Nephron (organoid): ENCODE results near the gene ADAMTSL1.

Experiments
- H3K27ac Mint-ChIP-seq, 3 experiments: 2 replicates each; pipeline ENCODE4 v1.8.0; 2020; ENCODE audit warnings: mixed read lengths in 3 of 3, mild to moderate bottlenecking in 2 of 3, moderate library complexity in 1 of 3
- H3K27me3 Mint-ChIP-seq: 2 replicates; pipeline ENCODE4 v1.8.0; 2021; ENCODE audit warnings: low read depth, mild to moderate bottlenecking, moderate library complexity, mixed read lengths
- H3K36me3 Mint-ChIP-seq: 2 replicates; pipeline ENCODE4 v1.8.0; 2020; ENCODE audit warnings: low read depth, mixed read lengths
- H3K4me1 Mint-ChIP-seq: 2 replicates; pipeline ENCODE4 v1.8.0; 2020; ENCODE audit warnings: mixed read lengths
- H3K4me3 Mint-ChIP-seq, 3 experiments: 2 replicates each; pipeline ENCODE4 v1.8.0; 2020; ENCODE audit warnings: mild to moderate bottlenecking in 3 of 3, mixed read lengths in 3 of 3, moderate library complexity in 2 of 3
- H3K9me3 Mint-ChIP-seq: 2 replicates; pipeline ENCODE4 v1.8.0; 2020; ENCODE audit warnings: mixed read lengths
- TF ChIP-seq, protein P1 (sequence below), 3 experiments: fragments of 200-600 bp; sonication (generic); IDR thresholded peaks; one replicate each; pipeline ENCODE4 v1.5.0; 2021; ENCODE audit warnings: antibody characterized with exemption in 3 of 3; ENCODE audit not compliant: unreplicated experiment in 3 of 3

The ADAMTSL1 gene

DNA sequence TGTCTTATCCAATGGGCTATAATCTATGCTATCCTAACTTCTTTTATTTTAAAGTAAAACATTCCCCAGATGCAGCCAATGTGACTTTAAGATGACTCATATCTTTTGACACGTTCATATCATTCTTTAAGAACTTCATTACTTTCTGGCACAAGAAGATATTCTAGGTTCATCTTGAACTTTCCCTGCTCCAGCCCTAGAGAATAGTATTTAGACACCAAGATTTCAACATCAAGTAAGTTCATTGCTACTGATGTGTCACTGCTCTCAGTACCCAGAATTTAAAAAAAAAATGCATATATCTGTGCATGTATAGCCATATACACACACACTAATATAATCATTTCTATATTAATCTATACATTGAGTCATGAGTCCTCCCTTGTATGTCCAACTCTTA is 383.8 kb downstream of the ADAMTSL1 start:
- TF ChIP-seq, protein P1, sequence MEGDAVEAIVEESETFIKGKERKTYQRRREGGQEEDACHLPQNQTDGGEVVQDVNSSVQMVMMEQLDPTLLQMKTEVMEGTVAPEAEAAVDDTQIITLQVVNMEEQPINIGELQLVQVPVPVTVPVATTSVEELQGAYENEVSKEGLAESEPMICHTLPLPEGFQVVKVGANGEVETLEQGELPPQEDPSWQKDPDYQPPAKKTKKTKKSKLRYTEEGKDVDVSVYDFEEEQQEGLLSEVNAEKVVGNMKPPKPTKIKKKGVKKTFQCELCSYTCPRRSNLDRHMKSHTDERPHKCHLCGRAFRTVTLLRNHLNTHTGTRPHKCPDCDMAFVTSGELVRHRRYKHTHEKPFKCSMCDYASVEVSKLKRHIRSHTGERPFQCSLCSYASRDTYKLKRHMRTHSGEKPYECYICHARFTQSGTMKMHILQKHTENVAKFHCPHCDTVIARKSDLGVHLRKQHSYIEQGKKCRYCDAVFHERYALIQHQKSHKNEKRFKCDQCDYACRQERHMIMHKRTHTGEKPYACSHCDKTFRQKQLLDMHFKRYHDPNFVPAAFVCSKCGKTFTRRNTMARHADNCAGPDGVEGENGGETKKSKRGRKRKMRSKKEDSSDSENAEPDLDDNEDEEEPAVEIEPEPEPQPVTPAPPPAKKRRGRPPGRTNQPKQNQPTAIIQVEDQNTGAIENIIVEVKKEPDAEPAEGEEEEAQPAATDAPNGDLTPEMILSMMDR (IDR thresholded peaks at IDR 0.05; ENCODE audit: unreplicated experiment in 3 of 3) = no peak
- H3K27me3 Mint-ChIP-seq = peaks cover 4% of the 10 kb centered on the region
- peaks cover 33% of the 10 kb centered on the region for H3K4me1 Mint-ChIP-seq
- peak overlapping the region in 1 of 3 experiments; percentile 5 for H3K27ac Mint-ChIP-seq
- no peak overlapping the region for H3K4me3 Mint-ChIP-seq
- H3K9me3 Mint-ChIP-seq = no peaks in the 10 kb centered on the region
- peaks cover 12% of the 10 kb centered on the region for H3K36me3 Mint-ChIP-seq

DNA sequence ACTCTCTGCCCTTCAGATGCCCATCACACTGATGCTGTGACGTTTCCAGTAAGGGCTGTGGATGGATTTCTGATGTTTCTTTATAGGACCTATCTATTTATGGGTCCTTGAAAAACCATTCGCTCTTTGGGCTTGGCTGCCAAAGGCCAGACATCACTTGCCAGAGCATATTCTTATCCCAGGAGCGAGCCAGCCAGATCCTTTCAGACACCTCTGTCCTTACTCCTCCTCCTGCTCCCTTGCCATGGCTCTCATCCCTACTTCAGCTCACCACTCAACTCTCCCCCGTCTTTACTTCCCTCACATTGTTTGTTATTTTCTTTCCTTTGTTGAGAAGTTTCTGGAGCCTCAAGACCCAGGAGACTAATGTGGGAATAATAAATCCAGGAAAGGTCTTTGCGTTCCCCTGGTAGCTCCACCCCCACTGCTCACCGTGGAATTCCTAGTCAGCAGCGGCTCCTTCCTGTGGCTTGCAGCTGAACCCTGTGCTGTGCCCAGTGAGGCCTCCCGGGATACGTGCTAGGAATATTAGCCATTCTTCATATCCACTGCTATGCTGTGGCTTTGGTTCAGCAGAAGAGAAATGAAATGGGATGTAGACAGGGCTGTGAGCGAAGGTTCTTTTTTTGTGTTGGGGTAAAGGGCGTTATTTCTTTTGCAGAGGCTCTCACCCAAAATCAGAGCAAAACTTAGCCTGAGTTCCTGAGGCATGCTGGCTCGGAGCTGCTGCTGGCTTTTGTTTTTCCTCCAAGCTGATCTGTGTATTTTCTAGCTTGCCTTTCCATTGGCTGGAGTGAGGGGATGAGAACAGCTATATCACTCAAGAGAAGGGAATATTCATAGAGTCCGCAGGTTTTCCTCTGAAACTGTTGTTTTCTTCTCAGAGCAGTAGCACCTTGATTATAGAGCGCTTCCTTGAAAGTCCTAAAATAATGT is 387.9 kb downstream of the ADAMTSL1 start:
- H3K27ac Mint-ChIP-seq = peak overlapping the region; percentile 85 to 90 (median 89)
- no peaks in the 10 kb centered on the region for H3K9me3 Mint-ChIP-seq
- TF ChIP-seq, protein P1 (IDR thresholded peaks at IDR 0.05; ENCODE audit: unreplicated experiment in 3 of 3) = no peak
- no peaks in the 10 kb centered on the region for H3K27me3 Mint-ChIP-seq
- peaks cover 9% of the 10 kb centered on the region for H3K36me3 Mint-ChIP-seq
- H3K4me3 Mint-ChIP-seq = peak overlapping the region in 2 of 3 experiments; percentile 1 to 2
- peaks cover 47% of the 10 kb centered on the region for H3K4me1 Mint-ChIP-seq

DNA sequence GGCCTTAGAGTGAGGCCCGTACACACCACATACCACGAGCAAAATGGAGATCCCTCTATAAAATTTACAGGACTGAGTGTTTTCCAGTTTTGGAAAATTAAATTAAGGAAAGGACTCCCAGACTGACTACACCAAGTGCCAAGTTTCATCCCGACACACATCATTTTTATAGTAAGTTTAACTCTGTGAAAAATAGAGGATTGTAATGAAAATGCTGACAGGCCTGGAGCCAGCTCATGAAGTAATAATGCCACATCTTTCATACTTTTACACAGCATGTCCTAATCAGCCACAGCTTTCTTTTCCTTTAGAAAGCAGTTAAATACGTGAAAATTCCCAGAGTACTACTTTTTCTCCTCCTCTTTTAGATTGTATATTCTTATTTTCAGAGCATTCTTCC is 389.8 kb downstream of the ADAMTSL1 start:
- peak overlapping the region in 1 of 3 experiments; percentile 32 for H3K4me3 Mint-ChIP-seq
- peaks cover 7% of the 10 kb centered on the region for H3K36me3 Mint-ChIP-seq
- H3K9me3 Mint-ChIP-seq = peaks cover 2% of the 10 kb centered on the region
- peaks cover 41% of the 10 kb centered on the region for H3K4me1 Mint-ChIP-seq
- TF ChIP-seq, protein P1 (IDR thresholded peaks at IDR 0.05; ENCODE audit: unreplicated experiment in 3 of 3) = no peak
- peak overlapping the region; percentile 77 to 93 (median 89) for H3K27ac Mint-ChIP-seq
- H3K27me3 Mint-ChIP-seq = no peaks in the 10 kb centered on the region

DNA sequence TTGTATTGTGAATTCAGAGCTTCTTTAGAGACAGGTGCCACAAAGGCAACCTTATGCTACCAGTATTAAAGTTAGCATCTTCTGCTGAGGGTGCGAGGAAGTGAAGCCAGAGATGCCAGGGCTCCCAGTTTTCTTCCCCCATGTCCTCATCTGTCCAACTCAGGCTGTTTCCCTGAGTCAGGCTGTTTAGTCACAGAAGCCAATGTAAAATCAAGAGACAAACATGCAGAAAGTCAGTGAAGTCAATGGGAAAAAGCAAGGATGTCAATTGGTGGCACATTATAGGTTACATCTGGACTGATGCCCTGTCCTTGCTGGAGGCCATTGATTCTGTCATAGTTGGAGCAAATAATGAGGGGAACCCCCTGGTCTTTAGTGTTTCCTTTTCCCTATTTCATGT is 390.6 kb downstream of the ADAMTSL1 start:
- no peak overlapping the region for H3K4me3 Mint-ChIP-seq
- H3K27me3 Mint-ChIP-seq = no peaks in the 10 kb centered on the region
- peaks cover 41% of the 10 kb centered on the region for H3K4me1 Mint-ChIP-seq
- H3K27ac Mint-ChIP-seq = peak overlapping the region in 2 of 3 experiments; percentile 89 to 93
- peaks cover 13% of the 10 kb centered on the region for H3K36me3 Mint-ChIP-seq
- TF ChIP-seq, protein P1 (IDR thresholded peaks at IDR 0.05; ENCODE audit: unreplicated experiment in 3 of 3) = no peak
- H3K9me3 Mint-ChIP-seq = peaks cover 9% of the 10 kb centered on the region

DNA sequence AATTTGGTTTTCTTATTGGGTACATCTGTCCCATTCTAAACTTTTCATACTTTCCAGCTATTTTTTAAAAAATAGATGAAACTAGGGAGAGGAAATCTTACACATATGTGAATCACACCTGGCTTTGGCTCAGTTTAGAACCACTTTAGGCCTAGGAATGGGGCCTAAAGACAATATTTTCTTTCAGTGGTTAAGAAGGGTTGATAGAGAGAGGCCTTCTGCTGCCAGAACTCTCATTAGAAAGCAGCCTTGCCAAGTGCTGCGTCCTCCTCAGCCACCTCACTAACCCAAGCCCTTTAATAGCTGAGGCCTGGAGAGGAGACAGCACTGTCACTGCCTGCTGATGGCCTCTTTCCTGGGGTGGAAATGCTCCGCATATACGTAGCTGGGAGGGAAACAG is 391.6 kb downstream of the ADAMTSL1 start:
- TF ChIP-seq, protein P1 (IDR thresholded peaks at IDR 0.05; ENCODE audit: unreplicated experiment in 3 of 3) = no peak
- peaks cover 19% of the 10 kb centered on the region for H3K9me3 Mint-ChIP-seq

More for the DNA sequence above, 391.6 kb downstream of the ADAMTSL1 start:
- Mint-ChIP-seq H3K27ac (peak overlapping the region in 1 of 3 experiments; percentile 29), H3K4me1 (peaks cover 41% of the 10 kb centered on the region), H3K4me3 (no peak overlapping the region), H3K36me3 (peaks cover 24% of the 10 kb centered on the region), H3K27me3 (no peaks in the 10 kb centered on the region)
